Activated CD8-positive, alpha-beta memory T cell treated with anti-CD3 and anti-CD28 coated beads, Interleukin-2, amount 50 U/mL, for 1 hour (primary cell): Measurements from ENCODE around the gene SORBS2.
"Not testable (repeated sequence)": the region's sequence is repeated elsewhere in the genome, so short reads cannot be mapped to it uniquely, and the experiment has no call there.

Experiments
- DNase-seq: peaks from one replicate; pipeline ENCODE4 v3.0.0-alpha.2; 2020; ENCODE audit errors: extremely low read depth

SORBS2 gene

DNA sequence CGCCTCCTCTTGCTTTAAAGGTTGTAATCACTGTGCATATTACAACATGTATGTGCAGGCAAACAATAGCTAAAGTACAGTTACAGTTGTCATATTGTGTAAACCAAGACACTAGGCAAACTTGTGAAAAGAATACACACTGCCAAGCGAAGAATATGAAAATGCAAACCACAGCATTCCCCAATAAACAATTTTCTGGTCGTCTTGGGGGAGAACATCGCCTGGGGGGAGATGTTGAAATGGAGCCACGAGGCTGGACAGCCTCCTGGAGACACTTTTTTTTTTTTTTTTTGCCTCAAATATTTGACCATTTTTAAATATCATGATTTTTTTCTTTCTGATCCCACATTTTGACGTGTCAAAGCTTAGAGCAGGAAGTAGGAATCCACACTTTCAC lies 225.0 kb downstream of the SORBS2 start:
- no peak for DNase-seq

DNA sequence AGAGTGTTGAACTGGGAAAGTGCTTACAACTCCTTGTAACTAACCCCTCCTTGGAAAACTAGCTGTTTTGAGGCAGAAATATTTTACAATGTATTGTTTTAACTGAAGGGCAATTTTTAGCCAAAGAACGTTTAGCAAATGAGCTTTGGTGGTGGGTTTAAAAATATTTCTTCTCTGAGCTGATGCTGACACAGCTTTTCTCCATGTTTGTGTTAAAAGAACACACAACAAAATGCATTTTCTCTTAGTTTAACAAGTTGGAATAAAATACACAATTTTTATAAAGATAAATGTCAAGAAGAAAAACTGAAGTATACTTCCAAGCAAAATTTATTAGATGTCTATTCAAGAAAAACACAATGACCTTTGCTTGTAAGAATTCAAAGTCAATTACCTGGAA lies 226.8 kb downstream of the SORBS2 start:
- DNase-seq: no peak

DNA sequence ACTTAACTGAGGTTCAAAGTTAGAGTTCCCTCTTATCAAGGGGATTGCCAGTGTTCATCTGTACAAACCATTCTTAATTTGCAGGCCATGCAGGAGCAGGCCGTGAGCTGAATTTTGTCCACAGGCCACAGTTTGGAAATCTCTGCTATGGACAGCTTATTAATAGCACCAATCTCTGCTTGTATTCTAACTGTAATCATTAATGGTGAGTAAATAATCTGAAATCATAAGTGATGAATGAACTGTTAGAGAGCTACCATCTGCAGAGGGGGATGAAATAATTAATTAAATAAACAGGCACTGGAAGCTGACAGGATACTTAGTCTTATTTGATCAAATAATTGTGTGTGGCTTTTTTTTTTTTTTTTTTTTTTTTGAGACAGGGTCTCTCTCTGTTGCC lies 228.2 kb downstream of the SORBS2 start:
- no peak for DNase-seq

- DNase-seq: no peak
Measured at GRCh38 chr4:185582651-185583400, 229.2 kb downstream of the SORBS2 start.

DNA sequence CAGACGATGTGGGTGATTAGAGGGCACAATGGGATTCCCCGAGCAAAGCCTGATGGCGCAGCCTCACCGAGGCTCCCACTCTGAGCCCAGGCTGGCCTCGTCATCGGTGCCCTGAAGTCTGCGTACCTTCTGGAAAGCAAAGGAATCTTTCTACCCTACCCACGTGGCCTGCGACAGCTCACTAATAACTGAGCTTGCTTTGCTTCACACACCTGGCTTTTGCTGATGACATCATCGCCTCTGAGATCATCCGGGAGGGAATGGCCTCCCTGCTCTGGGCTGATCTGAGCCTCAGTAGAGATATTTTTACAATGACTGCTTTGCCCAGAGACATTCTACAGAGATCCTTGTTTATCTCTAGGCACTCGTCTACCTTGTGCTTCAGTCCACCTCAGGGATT lies 231.3 kb downstream of the SORBS2 start:
- no peak for DNase-seq

DNA sequence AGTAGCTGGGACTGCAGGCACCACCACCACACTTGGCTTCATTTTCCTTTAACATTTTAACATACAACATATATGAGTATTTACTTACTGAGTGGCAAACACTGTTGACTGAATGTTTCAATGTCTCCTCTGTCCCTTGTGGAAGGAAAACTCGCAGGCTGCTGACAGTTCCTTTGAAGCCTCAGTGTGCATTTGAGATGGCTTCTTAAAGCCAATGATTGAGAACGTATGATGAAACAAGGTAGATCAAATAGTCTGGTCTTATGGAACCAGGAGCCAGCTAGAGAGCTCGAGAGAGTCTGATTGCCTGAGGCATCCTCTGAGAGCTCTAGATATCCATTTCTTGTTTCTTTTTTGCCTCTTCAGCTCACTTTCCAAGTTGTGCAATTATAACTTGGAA lies 233.7 kb downstream of the SORBS2 start:
- DNase-seq: no peak

GRCh38 chr4:185576962-185577950 lies 234.7 kb downstream of the SORBS2 start:
- no peak for DNase-seq

DNA sequence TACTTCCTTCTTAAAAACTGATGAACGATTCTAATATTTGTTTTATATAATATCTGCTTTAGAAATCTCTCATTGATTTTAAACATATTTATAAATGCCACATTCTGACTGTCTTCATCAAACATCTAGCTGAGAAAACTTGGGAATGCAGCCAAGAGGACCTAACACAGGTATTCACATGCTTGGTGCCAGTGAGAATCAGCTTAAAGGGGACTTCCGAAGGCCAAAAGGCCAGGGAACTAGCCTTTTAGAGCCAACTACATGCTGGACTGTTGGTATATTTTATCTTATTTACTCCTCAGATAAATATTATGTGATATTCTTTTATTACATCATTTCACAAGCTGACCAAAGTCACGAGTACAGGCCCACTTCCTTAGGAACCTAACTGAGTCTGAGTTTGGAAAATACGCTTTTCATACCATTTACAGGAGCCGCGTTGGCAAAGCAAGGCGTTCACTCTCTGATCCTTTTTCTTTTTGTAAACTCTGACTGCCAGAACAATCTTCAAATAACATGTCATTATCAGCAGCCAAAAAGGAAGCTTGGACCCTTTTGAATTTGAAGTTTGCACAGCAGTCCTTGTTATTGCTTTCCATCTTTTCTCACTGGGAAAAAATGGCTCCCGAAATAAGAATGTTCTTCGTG lies 235.6 kb downstream of the SORBS2 start:
- no peak for DNase-seq

GRCh38 chr4:185573651-185574199 lies 238.3 kb downstream of the SORBS2 start:
- DNase-seq: no peak

DNA sequence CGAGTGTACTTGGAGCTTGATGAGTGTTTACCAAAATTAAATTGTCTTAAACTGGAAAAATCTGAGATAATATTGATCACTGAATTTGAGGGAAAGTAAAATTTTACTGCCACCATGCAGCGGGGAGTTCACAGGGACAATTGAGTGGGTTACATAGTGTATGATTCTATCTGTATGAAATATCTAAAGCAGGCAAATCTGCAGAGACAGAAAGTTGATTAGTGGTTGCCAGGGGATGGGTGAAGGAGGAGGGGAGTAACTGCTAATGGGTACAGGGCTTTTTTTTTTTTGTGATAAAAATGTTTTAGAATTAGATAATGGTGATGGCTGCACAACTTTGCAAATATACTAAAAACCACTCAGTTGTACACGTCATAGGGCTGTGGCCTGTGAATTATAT lies 241.3 kb downstream of the SORBS2 start:
- DNase-seq: no peak

DNA sequence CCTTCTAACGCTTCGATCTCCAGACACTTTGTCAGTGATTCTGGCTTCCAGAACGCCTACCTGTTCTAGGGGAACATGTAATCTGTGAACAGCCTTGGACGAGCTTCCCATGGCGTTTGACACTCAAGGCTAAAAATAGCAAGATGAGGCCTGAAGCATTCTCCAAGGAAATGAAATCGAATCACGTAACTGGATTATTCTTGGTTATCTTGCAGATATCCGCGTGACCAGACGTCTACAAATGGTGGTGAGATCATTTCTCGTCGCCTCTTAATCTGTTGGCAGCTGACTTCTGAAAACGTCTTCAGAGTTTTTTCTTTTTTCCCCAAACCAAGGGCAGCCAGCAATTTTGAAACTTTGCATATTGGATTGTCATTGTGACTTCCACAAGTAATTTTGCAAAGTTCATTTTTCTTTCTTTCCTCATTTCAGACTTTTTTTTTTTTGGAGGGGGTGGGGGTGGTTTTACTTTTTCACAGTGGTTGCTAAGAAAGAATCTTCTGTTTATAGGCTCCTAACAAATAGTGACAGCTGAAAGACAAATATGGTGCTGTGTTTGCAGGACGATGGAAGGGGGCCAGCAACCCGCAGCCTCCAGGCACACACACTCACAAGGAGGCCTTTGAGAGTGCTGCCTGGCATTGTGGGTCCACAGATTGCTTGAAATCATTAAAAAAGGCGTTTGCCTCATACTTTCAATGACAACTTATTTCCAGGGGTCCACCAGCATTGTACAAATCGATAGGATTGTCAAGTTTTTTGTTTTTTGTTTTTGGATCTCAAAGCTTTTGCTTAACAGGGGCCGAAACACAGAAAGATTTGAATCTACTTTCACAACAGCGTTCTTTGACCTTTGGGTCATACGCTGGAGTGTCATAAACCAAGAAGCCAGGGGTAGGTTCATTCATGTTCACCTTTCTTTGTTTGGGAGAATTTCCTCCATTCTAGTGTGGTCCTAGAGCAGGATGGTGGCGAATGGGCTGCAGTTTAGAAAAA lies 244.3 kb downstream of the SORBS2 start:
- no peak for DNase-seq

- DNase-seq: no peak
Measured at GRCh38 chr4:185566972-185567371, 245.0 kb downstream of the SORBS2 start.

- DNase-seq: no peak
Measured at GRCh38 chr4:185566425-185566824, 245.6 kb downstream of the SORBS2 start.

- DNase-seq: no peak
Measured at GRCh38 chr4:185565696-185566095, 246.3 kb downstream of the SORBS2 start.

DNA sequence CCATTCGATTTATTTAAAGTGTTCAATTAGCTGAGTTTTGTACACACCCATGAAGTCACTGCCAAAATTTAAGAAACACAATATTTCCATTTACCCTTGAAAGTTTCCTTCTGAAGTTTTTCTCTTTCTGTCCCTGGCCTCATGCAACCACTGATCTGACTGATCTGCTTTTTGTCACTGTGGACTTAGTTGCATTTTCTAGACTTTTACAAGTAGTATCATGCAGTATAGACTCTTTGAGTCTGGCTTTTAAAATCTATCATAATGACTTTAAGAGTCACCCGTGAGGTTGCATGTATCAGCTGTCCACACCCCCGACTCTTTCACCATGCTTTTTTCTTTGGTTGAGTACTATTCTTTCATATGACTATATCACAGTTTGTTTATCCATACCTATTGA lies 247.6 kb downstream of the SORBS2 start:
- no peak for DNase-seq

- DNase-seq: no peak
Measured at GRCh38 chr4:185562531-185562930, 249.5 kb downstream of the SORBS2 start.

DNA sequence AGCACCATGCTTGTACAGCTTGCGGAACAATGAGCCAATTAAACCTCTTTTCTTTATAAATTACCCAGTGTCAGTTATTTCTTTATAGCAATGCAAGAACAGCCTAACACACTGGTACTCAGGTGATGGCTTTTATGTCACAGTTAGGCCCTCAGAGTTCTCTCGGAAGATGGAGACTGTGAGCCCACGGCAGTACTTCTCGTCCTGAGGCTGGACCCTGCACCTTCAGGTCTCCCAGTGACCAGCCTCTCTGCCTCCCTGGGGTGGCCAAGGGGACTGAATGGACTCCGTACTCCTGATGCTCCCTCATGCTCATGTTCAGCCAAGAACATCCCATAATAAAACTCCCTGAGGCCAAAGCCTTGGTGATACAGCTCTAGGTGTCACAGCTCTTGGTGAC lies 251.7 kb downstream of the SORBS2 start:
- DNase-seq: no peak

GRCh38 chr4:185559915-185560281 lies 252.1 kb downstream of the SORBS2 start:
- no peak for DNase-seq

DNA sequence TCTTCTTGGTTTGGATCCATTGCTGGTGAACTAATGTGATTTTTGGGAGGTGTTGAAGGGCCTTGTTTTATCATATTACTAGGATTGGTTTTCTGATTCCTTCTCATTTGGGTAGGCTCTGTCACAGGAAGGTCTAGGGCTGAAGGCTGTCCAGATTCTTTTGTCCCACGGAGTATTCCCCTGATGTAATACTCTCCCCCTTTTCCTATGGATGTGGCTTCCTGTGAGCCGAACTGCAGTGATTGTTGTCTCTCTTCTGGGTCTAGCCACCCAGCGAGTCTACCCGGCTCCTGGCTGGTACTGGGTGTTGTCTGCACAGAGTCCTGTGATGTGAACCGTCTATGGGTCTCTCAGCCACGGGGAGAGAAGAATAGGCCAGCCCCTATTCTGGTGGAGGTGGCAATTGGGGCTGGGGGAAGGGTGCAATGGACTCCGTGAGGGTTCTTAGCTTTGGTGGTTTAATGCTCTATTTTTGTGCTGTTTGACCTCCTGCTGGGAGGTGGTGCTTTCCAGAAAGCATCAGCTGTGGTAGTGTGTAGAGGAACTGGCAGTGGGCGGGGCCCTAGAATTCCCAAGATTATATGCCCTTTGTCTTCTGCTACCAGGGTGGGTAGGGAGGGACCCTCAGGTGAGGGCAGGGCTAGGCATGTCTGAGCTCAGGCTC lies 252.6 kb downstream of the SORBS2 start:
- DNase-seq: not testable (repeated sequence)

DNA sequence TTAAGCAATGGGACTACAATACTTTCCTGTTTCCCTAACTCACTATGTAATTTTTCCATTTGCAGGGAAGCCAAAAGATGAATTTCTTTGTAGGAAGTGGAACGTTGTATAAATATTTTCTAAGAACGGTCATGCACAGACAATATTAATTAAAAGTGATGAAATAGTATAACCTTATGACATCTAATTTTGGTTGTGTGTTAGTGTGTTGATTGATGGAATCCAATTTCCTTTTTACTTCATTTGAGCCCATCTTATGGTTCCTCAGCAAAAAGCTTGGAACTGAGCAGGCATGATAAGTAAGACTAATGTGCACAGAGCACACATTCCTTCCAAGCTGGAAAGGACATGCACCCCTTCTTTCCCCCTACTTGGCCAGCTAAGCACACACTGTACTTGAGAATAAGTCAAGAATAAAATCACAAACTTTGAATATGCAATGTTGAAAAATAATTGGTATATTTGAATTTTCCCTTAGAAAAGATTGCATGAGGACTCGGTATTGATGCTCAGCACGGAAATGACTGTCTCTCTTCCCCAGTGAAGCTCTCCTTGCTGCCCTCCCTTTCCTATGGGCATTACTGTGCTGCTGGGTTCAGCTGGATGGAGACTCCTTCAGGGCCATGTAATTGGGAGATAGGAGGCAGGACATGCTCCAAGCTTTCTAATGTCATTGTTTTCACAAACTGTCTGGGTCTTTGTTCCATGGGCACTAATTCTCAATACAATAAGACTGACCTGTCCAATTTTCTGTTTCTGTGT lies 257.4 kb downstream of the SORBS2 start:
- DNase-seq: no peak
